CD14-positive monocyte (primary cell): Measurements from ENCODE around the gene ACTA1. TPM values are rescaled to one million over a fixed set of nuclear protein-coding genes. Genes with fewer than 3 reads are reported as not detected.

Experiments
- DNase-seq, 3 donors: peaks; one replicate each; pipeline ENCODE4 v3.0.0-alpha.2; 2011 to 2022
- H2AFZ ChIP-seq: 2 replicates; pipeline ENCODE4 v1.6.0; 2012; ENCODE audit warnings: mild to moderate bottlenecking, low read depth, low read length, inconsistent platforms; ENCODE audit not compliant: insufficient read depth, poor library complexity, severe bottlenecking
- H3K27ac ChIP-seq, 2 donors: 1 replicate in 1 of 2; 2 replicates in 1 of 2; pipeline ENCODE4 v1.5.1; 2012 to 2013; ENCODE audit warnings: low read length in 2 of 2, control low read depth in 1 of 2, inconsistent platforms in 1 of 2, low read depth in 1 of 2, mild to moderate bottlenecking in 1 of 2
- H3K27me3 ChIP-seq, 2 donors: one replicate each; pipeline versions ENCODE4 v1.6.0 to v1.6.1; 2011 to 2013; ENCODE audit warnings: low read length in 2 of 2; ENCODE audit not compliant: control insufficient read depth in 2 of 2, insufficient read depth in 2 of 2
- H3K36me3 ChIP-seq, 2 donors: replicated peaks in 1 of 2; 1 replicate in 1 of 2; 2 replicates in 1 of 2; pipeline versions ENCODE4 v1.5.1 to v1.6.1; 2012 to 2013; ENCODE audit warnings: low read length in 2 of 2, control low read depth in 1 of 2, inconsistent platforms in 1 of 2, mild to moderate bottlenecking in 1 of 2; ENCODE audit not compliant: insufficient read depth in 2 of 2, control insufficient read depth in 1 of 2
- H3K4me1 ChIP-seq, 2 donors: 1 replicate in 1 of 2; 2 replicates in 1 of 2; pipeline versions ENCODE4 v1.5.1 to v1.6.1; 2012 to 2013; ENCODE audit warnings: low read length in 2 of 2, control low read depth in 1 of 2, inconsistent platforms in 1 of 2, mild to moderate bottlenecking in 1 of 2, moderate library complexity in 1 of 2; ENCODE audit not compliant: insufficient read depth in 2 of 2, control insufficient read depth in 1 of 2
- H3K4me2 ChIP-seq: replicated peaks from 2 replicates; pipeline ENCODE3; 2012; ENCODE audit warnings: low read length, moderate library complexity, mild to moderate bottlenecking; ENCODE audit not compliant: poor library complexity, severe bottlenecking; ENCODE audit errors: extremely low read depth
- H3K4me3 ChIP-seq, 3 experiments: fragments of 200-600 bp in 1 of 3; sonication (generic) in 1 of 3; replicated peaks in 1 of 3; 1 replicate in 2 of 3; 2 replicates in 1 of 3; pipeline ENCODE4 v1.5.1; 2011 to 2013; ENCODE audit warnings: low read length in 3 of 3, mild to moderate bottlenecking in 3 of 3, control low read depth in 2 of 3, low read depth in 2 of 3, inconsistent platforms in 1 of 3, moderate library complexity in 1 of 3
- H3K79me2 ChIP-seq: 2 replicates; pipeline ENCODE4 v1.6.0; 2012; ENCODE audit warnings: mild to moderate bottlenecking, control low read depth, inconsistent platforms, low read length, moderate library complexity; ENCODE audit not compliant: insufficient read depth
- H3K9ac ChIP-seq: 2 replicates; pipeline ENCODE4 v1.6.0; 2017; ENCODE audit warnings: low read length, mild to moderate bottlenecking; ENCODE audit not compliant: insufficient read depth, poor library complexity, severe bottlenecking
- H3K9me3 ChIP-seq, 2 donors: replicated peaks in 1 of 2; 1 replicate in 1 of 2; 2 replicates in 1 of 2; pipeline versions ENCODE4 v1.5.1 to v1.6.1; 2012 to 2013; ENCODE audit warnings: low read length in 2 of 2, control low read depth in 1 of 2; ENCODE audit not compliant: control insufficient read depth in 1 of 2, insufficient read depth in 1 of 2
- H4K20me1 ChIP-seq: 2 replicates; pipeline ENCODE4 v1.6.0; 2012; ENCODE audit warnings: mild to moderate bottlenecking, low read length, control low read depth, moderate library complexity; ENCODE audit not compliant: insufficient read depth
- H3K27ac Mint-ChIP-seq, 7 donors: one replicate each; pipeline ENCODE4 v1.8.0; 2020; ENCODE audit warnings: mild to moderate bottlenecking in 7 of 7, mixed read lengths in 7 of 7, moderate library complexity in 6 of 7, inconsistent platforms in 2 of 7
- H3K27me3 Mint-ChIP-seq, 3 donors: one replicate each; pipeline ENCODE4 v1.8.0; 2021 to 2022; ENCODE audit warnings: low read depth in 3 of 3, mild to moderate bottlenecking in 3 of 3, mixed read lengths in 3 of 3, moderate library complexity in 3 of 3, inconsistent platforms in 1 of 3
- H3K36me3 Mint-ChIP-seq, 2 donors: one replicate each; pipeline ENCODE4 v1.8.0; 2020; ENCODE audit warnings: mixed read lengths in 2 of 2, inconsistent platforms in 1 of 2, mild to moderate bottlenecking in 1 of 2
- H3K4me1 Mint-ChIP-seq: one replicate; pipeline ENCODE4 v1.8.0; 2020; ENCODE audit warnings: mild to moderate bottlenecking, mixed read lengths
- H3K4me3 Mint-ChIP-seq, 2 donors: one replicate each; pipeline ENCODE4 v1.8.0; 2020; ENCODE audit warnings: mild to moderate bottlenecking in 2 of 2, mixed read lengths in 2 of 2, moderate library complexity in 1 of 2
- H3K9me3 Mint-ChIP-seq, 7 donors: one replicate each; pipeline ENCODE4 v1.8.0; 2020 to 2022; ENCODE audit warnings: mixed read lengths in 7 of 7, mild to moderate bottlenecking in 6 of 7, moderate library complexity in 6 of 7, inconsistent platforms in 2 of 7
- CTCF ChIP-seq: fragments of 200-600 bp; IDR thresholded peaks from one replicate; pipeline ENCODE4 v1.8.0; 2022; ENCODE audit warnings: antibody characterized with exemption, mild to moderate bottlenecking
- WGBS: methylation state at CpG from one replicate; pipeline ENCODE4 v1.1.5; 2013; ENCODE audit warnings: missing lambda C conversion rate; ENCODE audit not compliant: insufficient coverage; 5-methylcytosine and 5-hydroxymethylcytosine counted together
- intact Hi-C, 2 donors: fragments of 100-400 bp; cut with micrococcal nuclease; formaldehyde crosslinking; loops; one replicate each; pipeline versions ENCODE4 v1.15.0 to v1.15.1; 2023
- polyA plus RNA-seq, 3 donors: library from polyadenylated mRNA; depleted of rRNA in 1 of 3; unstranded in 2 of 3; stranded (reverse) in 1 of 3; fragments of 300-500 nt in 2 of 3; fragments of >200 nt in 1 of 3; fragmentation: Illumina TruSeq in 2 of 3; gene quantifications; 1 replicate in 2 of 3; 2 replicates in 1 of 3; pipeline ENCODE4 v1.2.3, GENCODE V29; 2012 to 2021

Gene ACTA1
- polyA plus RNA-seq, 3 donors, result 0.72 TPM; not detected in 2

- Histone ChIP-seq H3K36me3 (no peaks in the 10 kb centered on the region), H3K4me2 (no peak overlapping the region), H2AFZ (no peak overlapping the region), H3K9me3 (peaks cover 0 to 29% of the 10 kb centered on the region in 2 donors), H3K27me3 (peaks cover 58 to 83% of the 10 kb centered on the region in 2 donors), H3K4me1 (peaks cover 9 to 11% of the 10 kb centered on the region in 2 donors), H4K20me1 (no peaks in the 10 kb centered on the region), H3K79me2 (no peaks in the 10 kb centered on the region), H3K27ac (no peak overlapping the region), H3K4me3 (no peak overlapping the region), H3K9ac (no peak overlapping the region)
- Mint-ChIP-seq H3K27ac (no peak overlapping the region), H3K36me3 (peaks cover 5 to 9% of the 10 kb centered on the region in 2 donors), H3K9me3 (peaks cover 0 to 35% (median 11%) of the 10 kb centered on the region in 7 donors), H3K4me1 (peaks cover 16% of the 10 kb centered on the region), H3K27me3 (peaks cover 80 to 86% (median 83%) of the 10 kb centered on the region in 3 donors), H3K4me3 (peak overlapping the region in 1 of 2 donors; percentile 64)
- intact Hi-C loops, result no loop called here
- no peak for DNase-seq
- 10% methylated on average over 15 of the region's 19 CpGs for WGBS
- TF ChIP-seq CTCF, result no peak
Observed at GRCh38 chr1:229433364-229434004, 410 bp downstream of the ACTA1 start.

GRCh38 chr1:229432905-229433304 lies 989 bp downstream of the ACTA1 start:
- Mint-ChIP-seq H3K27me3 (peaks cover 83 to 91% (median 84%) of the 10 kb centered on the region in 3 donors), H3K27ac (no peak overlapping the region), H3K4me3 (peak overlapping the region in 1 of 2 donors; percentile 80), H3K36me3 (peaks cover 5 to 9% of the 10 kb centered on the region in 2 donors), H3K9me3 (peaks cover 0 to 35% (median 11%) of the 10 kb centered on the region in 7 donors), H3K4me1 (peaks cover 16% of the 10 kb centered on the region)
- Histone ChIP-seq H3K4me1 (peaks cover 9 to 11% of the 10 kb centered on the region in 2 donors), H3K79me2 (no peaks in the 10 kb centered on the region), H3K4me2 (no peak overlapping the region), H3K9me3 (peaks cover 0 to 29% of the 10 kb centered on the region in 2 donors), H2AFZ (no peak overlapping the region), H3K4me3 (no peak overlapping the region), H4K20me1 (no peaks in the 10 kb centered on the region), H3K36me3 (no peaks in the 10 kb centered on the region), H3K9ac (no peak overlapping the region), H3K27me3 (peaks cover 58 to 89% of the 10 kb centered on the region in 2 donors), H3K27ac (no peak overlapping the region)
- WGBS, result 17% methylated on average over 37 of the region's 37 CpGs
- DNase-seq, result no peak
- no peak for TF ChIP-seq CTCF
- intact Hi-C loops, result no loop called here
